Coronary artery (tissue), 2 donors: ENCODE measurements around the gene MYO1D.
"Not testable (repeated sequence)": the region's sequence is repeated elsewhere in the genome, so short reads cannot be mapped to it uniquely, and the experiment has no call there.

Experiments
- DNase-seq: peaks from one replicate; pipeline ENCODE4 v3.0.0-alpha.2; 2017; ENCODE audit warnings: low spot score
- H3K27ac ChIP-seq, 2 donors: fragments of 200-600 bp; sonication (generic); one replicate each; pipeline ENCODE4 v1.5.1; 2016 to 2019
- H3K4me3 ChIP-seq: fragments of 200-600 bp; sonication (generic); 2 replicates; pipeline ENCODE4 v1.5.1; 2016; ENCODE audit warnings: mild to moderate bottlenecking, moderate library complexity
- TF ChIP-seq, protein P1 (sequence below): fragments of 200-600 bp; sonication (generic); IDR thresholded peaks from one replicate; pipeline ENCODE4 v1.5.1; 2019; ENCODE audit warnings: antibody characterized with exemption

MYO1D gene

DNA sequence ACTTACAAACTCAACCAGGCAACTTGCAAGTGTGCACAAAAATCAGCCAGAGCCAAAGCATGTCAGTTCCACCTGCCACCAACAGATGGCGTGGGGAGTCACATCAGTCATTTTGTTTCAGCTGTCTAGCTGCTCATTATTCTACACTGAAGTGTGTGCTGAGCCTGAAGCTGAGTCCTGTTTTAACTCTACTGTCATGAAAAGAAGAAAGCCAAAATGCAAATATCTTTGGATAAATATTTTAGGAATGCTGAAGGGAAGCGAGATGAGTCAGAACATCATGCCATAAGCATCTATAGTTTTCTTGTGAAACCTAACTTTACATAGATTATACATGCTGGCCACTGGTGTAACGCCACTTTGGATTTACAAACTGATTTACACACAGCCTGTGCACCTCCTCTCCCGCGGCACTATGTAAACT lies 217.5 kb downstream of the MYO1D start:
- Histone ChIP-seq H3K4me3 (no peak overlapping the region), H3K27ac (peak overlapping the region in 1 of 2 donors; percentile 42)
- TF ChIP-seq, protein P1, sequence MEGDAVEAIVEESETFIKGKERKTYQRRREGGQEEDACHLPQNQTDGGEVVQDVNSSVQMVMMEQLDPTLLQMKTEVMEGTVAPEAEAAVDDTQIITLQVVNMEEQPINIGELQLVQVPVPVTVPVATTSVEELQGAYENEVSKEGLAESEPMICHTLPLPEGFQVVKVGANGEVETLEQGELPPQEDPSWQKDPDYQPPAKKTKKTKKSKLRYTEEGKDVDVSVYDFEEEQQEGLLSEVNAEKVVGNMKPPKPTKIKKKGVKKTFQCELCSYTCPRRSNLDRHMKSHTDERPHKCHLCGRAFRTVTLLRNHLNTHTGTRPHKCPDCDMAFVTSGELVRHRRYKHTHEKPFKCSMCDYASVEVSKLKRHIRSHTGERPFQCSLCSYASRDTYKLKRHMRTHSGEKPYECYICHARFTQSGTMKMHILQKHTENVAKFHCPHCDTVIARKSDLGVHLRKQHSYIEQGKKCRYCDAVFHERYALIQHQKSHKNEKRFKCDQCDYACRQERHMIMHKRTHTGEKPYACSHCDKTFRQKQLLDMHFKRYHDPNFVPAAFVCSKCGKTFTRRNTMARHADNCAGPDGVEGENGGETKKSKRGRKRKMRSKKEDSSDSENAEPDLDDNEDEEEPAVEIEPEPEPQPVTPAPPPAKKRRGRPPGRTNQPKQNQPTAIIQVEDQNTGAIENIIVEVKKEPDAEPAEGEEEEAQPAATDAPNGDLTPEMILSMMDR, result peak; percentile 79
- no peak for DNase-seq

DNA sequence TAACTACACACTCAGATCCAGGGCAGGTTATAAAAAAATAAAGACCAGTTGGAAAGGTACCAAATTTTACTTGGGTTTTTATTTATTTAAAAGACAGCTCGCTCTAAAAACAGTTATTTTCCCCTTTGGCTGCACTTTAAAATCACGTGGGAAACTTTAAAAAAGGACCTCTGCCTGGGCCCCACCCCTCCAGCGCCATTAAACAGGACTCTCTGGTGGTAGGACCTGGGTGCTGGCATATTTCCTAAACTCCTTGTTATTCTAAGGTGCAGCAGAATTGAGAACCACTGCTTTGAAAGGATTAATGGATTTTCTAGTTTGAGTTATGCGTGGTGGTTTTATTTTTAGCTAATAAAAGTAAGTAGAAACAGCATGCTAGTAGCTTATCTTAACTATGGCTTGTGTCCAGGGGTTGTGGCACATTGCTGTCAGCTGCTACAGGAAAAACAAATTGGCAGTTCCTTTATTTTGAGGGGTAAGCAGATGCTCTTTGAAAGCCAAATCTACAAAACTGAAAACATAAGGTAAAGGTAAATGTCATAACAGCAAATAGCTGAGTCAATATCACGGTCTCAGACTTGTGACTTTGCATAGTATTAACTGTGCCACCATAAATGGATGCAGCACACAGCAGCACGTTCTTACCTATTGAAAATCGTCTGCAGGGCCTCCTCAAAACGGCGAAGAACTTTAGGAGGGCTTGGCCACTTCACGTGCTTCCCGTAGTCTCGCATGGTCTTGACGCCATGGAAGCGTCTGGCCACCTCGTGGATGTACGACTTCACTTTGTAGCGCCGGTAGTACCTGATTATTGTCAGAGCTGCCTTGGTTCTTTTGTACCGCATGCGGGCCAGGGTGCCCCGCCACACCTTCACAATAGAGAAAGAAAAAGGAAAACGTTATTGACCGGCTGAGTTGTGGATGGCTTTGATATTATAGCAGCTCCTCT lies 218.2 kb downstream of the MYO1D start:
- peak overlapping the region; percentile 42 to 46 for H3K27ac ChIP-seq
- no peak overlapping the region for H3K4me3 ChIP-seq
- TF ChIP-seq, protein P1, result no peak
- no peak for DNase-seq

DNA sequence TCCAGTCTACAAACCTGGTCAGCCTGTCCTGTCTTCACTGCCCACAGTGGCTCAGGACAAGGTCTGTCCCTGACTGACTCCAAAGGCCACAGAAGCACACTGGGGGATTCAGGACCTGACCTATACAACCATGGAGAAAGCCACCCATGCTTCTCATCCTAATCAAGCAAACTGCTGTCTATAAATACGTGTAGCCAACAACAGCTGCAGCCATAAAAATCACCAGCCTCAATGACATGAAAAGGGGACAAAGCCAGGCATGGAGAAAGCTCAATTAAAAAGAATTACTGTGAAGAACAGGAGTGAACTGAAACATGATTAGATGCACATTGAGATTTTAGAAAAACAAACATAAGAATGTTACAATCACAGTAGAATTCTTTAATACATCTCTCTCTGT lies 220.0 kb downstream of the MYO1D start:
- TF ChIP-seq, protein P1, result no peak
- no peak for DNase-seq
- Histone ChIP-seq H3K27ac (peak overlapping the region in 1 of 2 donors; percentile 26), H3K4me3 (no peak overlapping the region)

DNA sequence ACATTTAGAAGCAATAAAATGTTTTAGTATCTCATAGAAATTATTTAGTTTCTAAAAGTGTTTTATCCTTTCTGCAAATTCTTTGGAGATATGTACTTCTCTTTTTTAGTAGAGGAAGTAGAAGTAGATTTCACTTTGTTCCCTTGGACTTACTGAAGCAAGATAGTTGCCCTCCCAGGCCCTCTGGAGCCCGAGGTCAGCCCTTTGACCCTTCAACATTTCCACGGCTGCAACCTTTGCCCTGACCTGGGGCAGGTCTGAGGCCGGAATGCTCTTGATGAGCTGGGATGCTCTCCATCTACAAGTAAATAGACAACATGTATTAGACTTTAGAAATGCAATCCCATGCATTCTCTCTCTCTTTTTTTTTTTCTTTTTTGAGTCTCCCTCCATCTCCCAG lies 222.6 kb downstream of the MYO1D start:
- TF ChIP-seq, protein P1, result no peak

DNA sequence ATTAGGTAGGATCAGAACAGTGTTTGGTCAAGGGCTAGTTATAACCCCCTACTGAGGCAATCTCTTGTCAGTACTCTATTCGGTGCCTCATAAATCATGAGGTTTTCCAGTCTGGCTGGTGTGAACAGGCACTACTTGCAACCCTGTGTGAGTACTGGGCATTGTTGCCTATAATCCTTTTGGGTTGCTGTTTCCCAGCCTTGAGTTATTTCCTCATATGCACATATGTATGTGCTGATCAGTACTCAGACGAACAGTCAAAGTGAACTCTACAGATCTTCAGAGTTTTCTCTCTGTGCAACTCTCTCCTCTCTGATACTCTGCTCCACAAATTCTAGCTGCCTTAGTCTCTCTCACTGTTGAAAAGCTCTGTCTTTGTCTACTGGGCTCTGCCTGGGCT lies 225.8 kb downstream of the MYO1D start:
- Histone ChIP-seq H3K27ac (no peak overlapping the region), H3K4me3 (no peak overlapping the region)
- no peak for DNase-seq
- TF ChIP-seq, protein P1, result no peak

More for the DNA sequence above, 222.6 kb downstream of the MYO1D start:
- Histone ChIP-seq H3K27ac (no peak overlapping the region), H3K4me3 (no peak overlapping the region)
- DNase-seq, result no peak

DNA sequence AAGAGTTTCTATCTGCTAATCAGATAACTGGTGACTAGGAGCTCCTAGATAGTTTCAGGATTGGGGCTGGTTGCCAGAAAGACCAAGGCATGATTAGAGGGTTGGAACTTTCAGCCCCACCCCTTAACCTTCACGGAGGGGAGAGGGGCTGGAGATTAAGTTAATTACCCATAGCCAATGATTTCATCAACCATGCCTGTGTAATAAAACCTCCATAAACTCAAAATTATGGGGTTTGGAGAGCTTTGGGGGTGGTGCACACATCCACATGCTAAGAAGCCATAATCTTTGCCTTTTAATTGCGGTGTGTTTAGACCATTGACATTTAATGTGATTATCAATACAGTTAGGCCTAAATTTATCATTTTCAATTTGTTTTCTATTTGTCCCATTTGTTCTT lies 228.5 kb downstream of the MYO1D start:
- H3K27ac ChIP-seq, result no peak overlapping the region
- no peak for DNase-seq
- no peak overlapping the region for H3K4me3 ChIP-seq
- TF ChIP-seq, protein P1, result no peak

DNA sequence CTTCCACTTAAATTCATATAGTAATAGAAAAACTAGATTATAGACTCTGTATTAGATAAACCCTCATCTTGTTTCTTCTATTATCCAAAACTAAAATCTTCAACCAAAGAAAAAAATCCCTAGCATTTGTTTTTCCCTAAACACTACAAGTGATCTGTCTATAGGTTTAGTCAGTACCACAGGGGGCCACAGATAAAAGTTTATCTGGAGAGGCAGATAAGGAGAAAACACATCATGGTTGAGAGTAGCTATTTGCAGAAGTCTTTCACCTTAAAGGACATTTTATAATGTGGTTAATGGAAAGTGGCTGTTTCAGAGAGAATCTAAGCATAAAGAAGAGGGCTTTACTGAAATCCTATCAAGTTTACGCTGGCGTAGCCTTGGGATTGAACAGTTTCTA lies 230.0 kb downstream of the MYO1D start:
- TF ChIP-seq, protein P1, result no peak
- H3K27ac ChIP-seq, result no peak overlapping the region
- H3K4me3 ChIP-seq, result no peak overlapping the region
- DNase-seq, result no peak

DNA sequence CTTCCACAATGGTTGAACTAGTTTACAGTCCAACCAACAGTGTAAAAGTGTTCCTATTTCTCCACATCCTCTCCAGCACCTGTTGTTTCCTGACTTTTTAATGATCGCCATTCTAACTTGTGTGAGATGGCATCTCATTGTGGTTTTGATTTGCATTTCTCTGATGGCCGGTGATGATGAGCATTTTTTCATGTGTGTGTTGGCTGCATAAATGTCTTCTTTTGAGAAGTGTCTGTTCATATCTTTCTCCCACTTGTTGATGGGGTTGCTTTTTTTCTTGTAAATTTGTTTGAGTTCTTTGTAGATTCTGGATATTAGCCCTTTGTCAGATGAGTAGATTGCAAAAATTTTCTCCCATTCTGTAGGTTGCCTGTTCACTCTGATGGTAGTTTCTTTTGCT lies 235.4 kb downstream of the MYO1D start:
- H3K27ac ChIP-seq, H3K4me3 ChIP-seq, DNase-seq: not testable (repeated sequence)
